IMR-90 (cell line): ENCODE data around the gene SLC25A5. TPM values are rescaled to one million over a fixed set of nuclear protein-coding genes. Genes with fewer than 3 reads are reported as not detected.

ENCODE experiments used
- ATAC-seq: fragments of 200-7000 bp; cut with Tn5 transposase; 2 replicates; pipeline ENCODE4 v1.9.1; 2020; ENCODE audit warnings: low read depth, mild to moderate bottlenecking, moderate library complexity
- BruUV-seq: library from RNA; stranded (reverse); fragments of 400-500 nt; replicated peaks from 2 replicates; lab custom pipeline; 2021; lab: Mats Ljungman, UMichigan
- CTCF ChIA-PET: fragments of 300-600 bp; formaldehyde crosslinking; extraction: SDS; loops from one replicate; lab custom pipeline; 2021; ENCODE audit warnings: antibody characterized with exemption; lab: Yijun Ruan, JAX
- POLR2A ChIA-PET: fragments of 300-600 bp; sonication (Branson Sonifier 250); formaldehyde crosslinking; loops from one replicate; lab custom pipeline; 2022; ENCODE audit warnings: antibody characterized with exemption; ENCODE audit not compliant: unreplicated experiment; lab: Charles Lee
- DNase-seq: peaks from one replicate; pipeline ENCODE4 v3.0.0; 2013
- H2AFZ ChIP-seq: replicated peaks from 2 replicates; pipeline ENCODE3; 2013; ENCODE audit warnings: low read length, mild to moderate bottlenecking; ENCODE audit not compliant: poor library complexity
- H2AK5ac ChIP-seq: 2 replicates; pipeline ENCODE4 v1.6.1; 2013; ENCODE audit warnings: low read depth, low read length, inconsistent platforms
- H2AK9ac ChIP-seq: replicated peaks from 2 replicates; pipeline ENCODE3; 2013; ENCODE audit warnings: mild to moderate bottlenecking, low read depth, low read length, moderate library complexity; ENCODE audit not compliant: poor library complexity
- H2BK120ac ChIP-seq: 2 replicates; pipeline ENCODE4 v1.6.1; 2013; ENCODE audit warnings: low read depth, low read length, inconsistent platforms
- H2BK15ac ChIP-seq: 3 replicates; pipeline ENCODE4 v1.6.1; 2013; ENCODE audit warnings: low read depth, low read length, inconsistent platforms
- H2BK20ac ChIP-seq: 2 replicates; pipeline ENCODE4 v1.6.1; 2013; ENCODE audit warnings: low read depth, mild to moderate bottlenecking, inconsistent platforms, low read length, moderate library complexity
- H2BK5ac ChIP-seq: 2 replicates; pipeline ENCODE4 v1.6.1; 2013; ENCODE audit warnings: mild to moderate bottlenecking, low read depth, low read length, inconsistent platforms; ENCODE audit not compliant: poor library complexity, severe bottlenecking
- H3K14ac ChIP-seq: replicated peaks from 2 replicates; pipeline ENCODE4 v1.6.1; 2013; ENCODE audit warnings: low read depth, low read length, inconsistent platforms
- H3K18ac ChIP-seq: 2 replicates; pipeline ENCODE4 v1.6.1; 2013; ENCODE audit warnings: low read depth, low read length, control low read depth
- H3K23ac ChIP-seq: 2 replicates; pipeline ENCODE4 v1.6.1; 2013; ENCODE audit warnings: low read depth, low read length, inconsistent platforms
- H3K27ac ChIP-seq: 2 replicates; pipeline ENCODE4 v1.5.1; 2013; ENCODE audit warnings: mild to moderate bottlenecking, control low read depth, low read length; ENCODE audit not compliant: insufficient read depth
- H3K27me3 ChIP-seq: 2 replicates; pipeline ENCODE4 v1.6.1; 2013; ENCODE audit warnings: low read length; ENCODE audit not compliant: control insufficient read depth, insufficient read depth
- H3K36me3 ChIP-seq: 2 replicates; pipeline ENCODE4 v1.6.1; 2013; ENCODE audit warnings: low read length, mixed read lengths; ENCODE audit not compliant: control insufficient read depth, insufficient read depth
- H3K4ac ChIP-seq: 2 replicates; pipeline ENCODE4 v1.6.1; 2013; ENCODE audit warnings: low read depth, low read length, inconsistent platforms
- H3K4me1 ChIP-seq: 2 replicates; pipeline ENCODE4 v1.6.1; 2013; ENCODE audit warnings: low read length, mixed read lengths; ENCODE audit not compliant: control insufficient read depth, insufficient read depth
- H3K4me2 ChIP-seq: 2 replicates; pipeline ENCODE4 v1.6.1; 2013; ENCODE audit warnings: low read depth, mild to moderate bottlenecking, control low read depth, low read length, moderate library complexity
- H3K4me3 ChIP-seq: 2 replicates; pipeline ENCODE4 v1.5.1; 2013; ENCODE audit warnings: low read depth, mild to moderate bottlenecking, control low read depth, low read length, moderate library complexity; ENCODE audit not compliant: insufficient read depth
- H3K56ac ChIP-seq: 2 replicates; pipeline ENCODE4 v1.6.1; 2013; ENCODE audit warnings: low read length, inconsistent platforms; ENCODE audit not compliant: insufficient read depth; ENCODE audit errors: extremely low read depth
- H3K79me1 ChIP-seq, 2 experiments: 2 replicates each; pipeline ENCODE4 v1.6.1; 2013; ENCODE audit warnings: low read length in 2 of 2, inconsistent platforms in 1 of 2, low read depth in 1 of 2
- H3K9ac ChIP-seq: 2 replicates; pipeline ENCODE4 v1.6.1; 2013; ENCODE audit warnings: low read depth, low read length, control low read depth
- H3K9me1 ChIP-seq: 2 replicates; pipeline ENCODE4 v1.6.1; 2013; ENCODE audit warnings: low read length, inconsistent platforms; ENCODE audit not compliant: insufficient read depth
- H3K9me3 ChIP-seq: 2 replicates; pipeline ENCODE4 v1.6.1; 2013; ENCODE audit warnings: low read length; ENCODE audit not compliant: control insufficient read depth, insufficient read depth
- H4K20me1 ChIP-seq: 2 replicates; pipeline ENCODE4 v1.6.1; 2013; ENCODE audit warnings: low read length, inconsistent platforms; ENCODE audit not compliant: insufficient read depth
- H4K5ac ChIP-seq: 2 replicates; pipeline ENCODE4 v1.6.1; 2013; ENCODE audit warnings: mild to moderate bottlenecking, low read depth, low read length, control low read depth
- H4K8ac ChIP-seq, 2 experiments: 2 replicates each; pipeline ENCODE4 v1.6.1; 2013; ENCODE audit warnings: low read depth in 2 of 2, low read length in 2 of 2, control low read depth in 1 of 2, inconsistent platforms in 1 of 2
- H4K91ac ChIP-seq: 2 replicates; pipeline ENCODE4 v1.6.1; 2013; ENCODE audit warnings: low read depth, low read length, inconsistent platforms; ENCODE audit not compliant: insufficient read depth
- CHD1 ChIP-seq: IDR thresholded peaks from 2 replicates; pipeline ENCODE4 v1.6.1; 2012; ENCODE audit warnings: low read depth, low read length, improper control_type of control experiment
- FOS ChIP-seq: fragments of 150-350 bp; IDR thresholded peaks from 2 replicates; pipeline ENCODE4 v1.6.1; 2016; ENCODE audit warnings: low read depth, low read length
- MAZ ChIP-seq: IDR thresholded peaks from 2 replicates; pipeline ENCODE4 v1.6.1; 2012; ENCODE audit warnings: low read depth, mild to moderate bottlenecking, low read length, improper control_type of control experiment, moderate library complexity, borderline replicate concordance
- MXI1 ChIP-seq: IDR thresholded peaks from 2 replicates; pipeline ENCODE4 v1.6.1; 2012; ENCODE audit warnings: low read depth, mild to moderate bottlenecking, low read length, moderate library complexity, borderline replicate concordance
- NFE2L2 ChIP-seq: fragments of 150-350 bp; IDR thresholded peaks from 2 replicates; pipeline ENCODE4 v1.6.1; 2016; ENCODE audit warnings: low read depth, mild to moderate bottlenecking, low read length
- POLR2A ChIP-seq: IDR thresholded peaks from 2 replicates; pipeline ENCODE4 v1.6.1; 2012; ENCODE audit warnings: mild to moderate bottlenecking, low read depth, low read length
- RAD21 ChIP-seq: IDR thresholded peaks from 2 replicates; pipeline ENCODE4 v1.6.1; 2012; ENCODE audit warnings: low read length, improper control_type of control experiment
- RCOR1 ChIP-seq: IDR thresholded peaks from 2 replicates; pipeline ENCODE4 v1.6.1; 2012; ENCODE audit warnings: mild to moderate bottlenecking, low read length, improper control_type of control experiment; ENCODE audit not compliant: insufficient replicate concordance
- RFX5 ChIP-seq: IDR thresholded peaks from 2 replicates; pipeline ENCODE4 v1.8.0; 2012; ENCODE audit warnings: low read depth, mild to moderate bottlenecking, low read length, moderate library complexity
- SMC3 ChIP-seq: fragments of 150-350 bp; IDR thresholded peaks from 2 replicates; pipeline ENCODE4 v1.6.1; 2016; ENCODE audit warnings: low read depth, mild to moderate bottlenecking, antibody characterized with exemption, low read length, moderate library complexity
- WGBS, 2 experiments: methylation state at CpG; one replicate each; pipeline versions ENCODE4 v1.1.5 to v1.1.7; 2013; ENCODE audit warnings: missing lambda C conversion rate in 2 of 2; ENCODE audit not compliant: insufficient read length in 1 of 2; ENCODE audit errors: extremely low coverage in 2 of 2; 5-methylcytosine and 5-hydroxymethylcytosine counted together
- dilution Hi-C: fragments of 300-500 bp; cut with HindIII; formaldehyde crosslinking; loops from one replicate; pipeline ENCODE4 v1.14.3; 2018; ENCODE audit warnings: low sequenced_read_pairs; ENCODE audit not compliant: unreplicated experiment
- in situ Hi-C: fragments of 300-500 bp; cut with MboI; formaldehyde crosslinking; loops from 3 replicates; pipeline ENCODE4 v1.14.3; 2019; ENCODE audit warnings: low sequenced_read_pairs, inconsistent platforms, mixed read lengths
- intact Hi-C: fragments of 100-400 bp; cut with micrococcal nuclease; formaldehyde crosslinking; loops from 2 replicates; pipeline ENCODE4 v1.10.0; 2022
- polyA plus RNA-seq, 3 experiments: library from polyadenylated mRNA; depleted of rRNA; stranded (reverse); fragments of >200 nt; gene quantifications; 2 replicates each; pipeline ENCODE4 v1.2.3, GENCODE V29; 2012; ENCODE audit warnings: low replicate concordance in 1 of 3
- total RNA-seq: library from RNA; depleted of rRNA; stranded (reverse); fragments of >200 nt; gene quantifications from 2 replicates; pipeline ENCODE4 v1.2.3, GENCODE V29; 2012
- TF ChIP-seq, protein P1 (sequence below): conservative IDR thresholded peaks from 2 replicates; pipeline ENCODE4 v1.5.1; 2012; ENCODE audit warnings: mild to moderate bottlenecking, low read depth, low read length, improper control_type of control experiment
- TF ChIP-seq, protein P2 (sequence below): fragments of 150-350 bp; IDR thresholded peaks from 2 replicates; pipeline ENCODE4 v1.6.1; 2017; ENCODE audit warnings: mild to moderate bottlenecking, antibody characterized with exemption, low read length, low read depth

SLC25A5 gene
- total and polyA plus RNA-seq, 2 of the 4 experiments (the other 2 are of a cell fraction), result 216 to 337 TPM

DNA sequence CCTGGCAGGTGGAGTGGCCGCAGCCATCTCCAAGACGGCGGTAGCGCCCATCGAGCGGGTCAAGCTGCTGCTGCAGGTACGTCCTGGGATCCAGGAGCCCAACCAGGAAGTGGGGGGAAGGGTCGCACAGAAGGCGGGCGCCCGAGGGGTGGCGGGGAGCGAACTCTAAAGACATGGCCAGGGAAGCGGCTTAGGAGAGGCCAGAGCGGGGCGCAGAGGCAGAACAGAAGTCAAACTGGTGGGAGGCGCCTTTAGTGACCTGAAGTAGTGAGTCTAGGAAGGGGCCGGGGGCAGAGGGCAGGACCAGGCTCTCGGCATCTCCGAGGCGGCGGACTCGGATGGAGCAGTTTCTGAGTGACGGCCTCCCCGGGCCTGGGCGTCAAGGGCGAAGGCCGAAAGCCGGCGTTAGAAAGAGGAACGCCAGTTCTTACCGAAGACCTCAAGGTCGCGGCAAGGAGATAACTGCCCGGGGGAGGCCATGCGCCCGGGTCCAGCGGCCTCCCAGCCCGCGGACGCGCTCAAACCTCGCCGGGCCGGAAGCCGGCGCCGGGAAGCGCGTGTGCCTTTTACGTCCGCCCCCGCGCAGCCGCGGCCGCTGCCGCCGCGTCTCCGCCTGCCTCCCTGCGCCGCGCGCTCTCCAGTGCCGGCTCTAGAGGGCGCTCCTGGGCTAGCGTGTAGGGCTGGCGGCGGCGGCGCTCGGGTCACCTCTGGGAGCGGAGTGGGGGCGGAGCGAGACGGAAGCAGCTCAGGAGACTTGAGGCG, 488 bp downstream of the SLC25A5 start:
- H4K5ac ChIP-seq, result 0 out of 2 replicates have a peak overlapping the region, but pooled peaks have one; percentile 31
- intact Hi-C loops, result loop anchor here (1.0 kb wide), 1 partner anchor 44 kb away; no protein-coding TSS in a partner anchor
- H3K4me3 ChIP-seq, result peak overlapping the region; percentile 97
- peak overlapping the region; percentile 53; the same call in 1 of the 2 replicates for H3K14ac ChIP-seq
- H3K27ac ChIP-seq, result peak overlapping the region; percentile 86
- peak; percentile 71 for DNase-seq
- whole genome bisulfite sequencing, 2 experiments, result 31% methylated on average over 44 of the region's 78 CpGs; no CpG with 5 or more reads in 1 of the 2 experiments
- H2BK20ac ChIP-seq, result no peak overlapping the region
- H3K4me2 ChIP-seq, result peak overlapping the region; percentile 91
- H3K23ac ChIP-seq, result no peak overlapping the region
- peak; percentile 56 for TF ChIP-seq RAD21
- TF ChIP-seq MXI1, result 0 out of 2 replicates have a peak, but pooled peaks have one; percentile 44
- no peak for TF ChIP-seq FOS
- TF ChIP-seq RFX5, result no peak
- no peak for TF ChIP-seq RCOR1
- TF ChIP-seq NFE2L2, result no peak
- peak; percentile 42 for TF ChIP-seq SMC3
- TF ChIP-seq, protein P1, sequence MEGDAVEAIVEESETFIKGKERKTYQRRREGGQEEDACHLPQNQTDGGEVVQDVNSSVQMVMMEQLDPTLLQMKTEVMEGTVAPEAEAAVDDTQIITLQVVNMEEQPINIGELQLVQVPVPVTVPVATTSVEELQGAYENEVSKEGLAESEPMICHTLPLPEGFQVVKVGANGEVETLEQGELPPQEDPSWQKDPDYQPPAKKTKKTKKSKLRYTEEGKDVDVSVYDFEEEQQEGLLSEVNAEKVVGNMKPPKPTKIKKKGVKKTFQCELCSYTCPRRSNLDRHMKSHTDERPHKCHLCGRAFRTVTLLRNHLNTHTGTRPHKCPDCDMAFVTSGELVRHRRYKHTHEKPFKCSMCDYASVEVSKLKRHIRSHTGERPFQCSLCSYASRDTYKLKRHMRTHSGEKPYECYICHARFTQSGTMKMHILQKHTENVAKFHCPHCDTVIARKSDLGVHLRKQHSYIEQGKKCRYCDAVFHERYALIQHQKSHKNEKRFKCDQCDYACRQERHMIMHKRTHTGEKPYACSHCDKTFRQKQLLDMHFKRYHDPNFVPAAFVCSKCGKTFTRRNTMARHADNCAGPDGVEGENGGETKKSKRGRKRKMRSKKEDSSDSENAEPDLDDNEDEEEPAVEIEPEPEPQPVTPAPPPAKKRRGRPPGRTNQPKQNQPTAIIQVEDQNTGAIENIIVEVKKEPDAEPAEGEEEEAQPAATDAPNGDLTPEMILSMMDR, result peak; percentile 78
- TF ChIP-seq MAZ, result no peak
- TF ChIP-seq, protein P2, sequence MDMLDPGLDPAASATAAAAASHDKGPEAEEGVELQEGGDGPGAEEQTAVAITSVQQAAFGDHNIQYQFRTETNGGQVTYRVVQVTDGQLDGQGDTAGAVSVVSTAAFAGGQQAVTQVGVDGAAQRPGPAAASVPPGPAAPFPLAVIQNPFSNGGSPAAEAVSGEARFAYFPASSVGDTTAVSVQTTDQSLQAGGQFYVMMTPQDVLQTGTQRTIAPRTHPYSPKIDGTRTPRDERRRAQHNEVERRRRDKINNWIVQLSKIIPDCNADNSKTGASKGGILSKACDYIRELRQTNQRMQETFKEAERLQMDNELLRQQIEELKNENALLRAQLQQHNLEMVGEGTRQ, result no peak
- no peak for TF ChIP-seq CHD1
- peak; percentile 14; the same call in 1 of the 2 replicates for TF ChIP-seq POLR2A
- BruUV-seq, result no TSS peak
- peaks cover 10 to 13% of the 10 kb centered on the region in 2 experiments for H3K79me1 ChIP-seq
- no peaks in the 10 kb centered on the region for H3K27me3 ChIP-seq
- dilution Hi-C loops, result no loop called here
- no peak overlapping the region for H4K91ac ChIP-seq
- ChIA-PET CTCF (interaction anchor here (0.6 to 1.7 kb wide), 4 partner anchors 8 to 244 kb away, joined by 3 to 6 read pairs (median 4); no protein-coding TSS in a partner anchor), POLR2A (no interaction called here)
- H2AK5ac ChIP-seq, result peak overlapping the region; percentile 56; the same call in 1 of the 2 replicates
- peak overlapping the region; percentile 35 for H2BK5ac ChIP-seq
- H3K4ac ChIP-seq, result peak overlapping the region; percentile 68; the same call in 1 of the 2 replicates
- no peaks in the 10 kb centered on the region for H3K9me3 ChIP-seq
- ATAC-seq, result peak; percentile 80
- H3K9me1 ChIP-seq, result peaks cover 5% of the 10 kb centered on the region; the same call in 1 of the 2 replicates
- no peak overlapping the region for H2BK120ac ChIP-seq
- peak overlapping the region; percentile 83 for H2AK9ac ChIP-seq
- H3K18ac ChIP-seq, result no peak overlapping the region
- H4K8ac ChIP-seq, result peak overlapping the region in 1 of 2 experiments; percentile 69; a peak in 3 of 4 replicates
- peak overlapping the region; percentile 72 for H3K9ac ChIP-seq
- peak overlapping the region; percentile 86 for H2AFZ ChIP-seq
- H2BK15ac ChIP-seq, result no peak overlapping the region
- peak overlapping the region; percentile 17; the same call in 1 of the 2 replicates for H3K56ac ChIP-seq
- H4K20me1 ChIP-seq, result peaks cover 8% of the 10 kb centered on the region
- in situ Hi-C loops, result no loop called here
- H3K4me1 ChIP-seq, result no peaks in the 10 kb centered on the region
- H3K36me3 ChIP-seq, result peaks cover 5% of the 10 kb centered on the region
